HepG2 (cell line): Measurements from ENCODE around the gene KIF7. TPM values are rescaled to one million over a fixed set of nuclear protein-coding genes. Genes with fewer than 3 reads are reported as not detected.

Experiments used
- BHLHE40 ChIP-seq: IDR thresholded peaks from 2 replicates; pipeline ENCODE4 v1.6.1; 2011; ENCODE audit warnings: low read length, improper control_type of control experiment
- CREM ChIP-seq, 2 experiments: sonication (generic) in 1 of 2; formaldehyde crosslinking in 1 of 2; IDR thresholded peaks; 2 replicates each; pipeline versions ENCODE4 v1.4.0 to v1.6.1; 2016 to 2020; ENCODE audit warnings: antibody characterized with exemption in 1 of 2, mild to moderate bottlenecking in 1 of 2, missing genetic modification reagents in 1 of 2
- ZFP41 ChIP-seq: sonication (generic); formaldehyde crosslinking; IDR thresholded peaks from 2 replicates; pipeline ENCODE4 v1.4.0; 2020; ENCODE audit warnings: mild to moderate bottlenecking, missing genetic modification reagents, borderline replicate concordance
- ZNF451 ChIP-seq: sonication (generic); formaldehyde crosslinking; IDR thresholded peaks from 2 replicates; pipeline ENCODE4 v1.5.0; 2020; ENCODE audit warnings: mild to moderate bottlenecking, missing genetic modification reagents
- ZNF607 ChIP-seq: sonication (generic); formaldehyde crosslinking; IDR thresholded peaks from 2 replicates; pipeline ENCODE4 v1.5.1; 2020; ENCODE audit warnings: missing genetic modification reagents, mild to moderate bottlenecking, borderline replicate concordance
- ZNF724P ChIP-seq: sonication (generic); formaldehyde crosslinking; IDR thresholded peaks from 2 replicates; pipeline ENCODE4 v1.8.0; 2022; ENCODE audit warnings: missing genetic modification reagents, borderline replicate concordance
- polyA plus RNA-seq, 8 experiments: library from polyadenylated mRNA; depleted of rRNA in 3 of 8; stranded (reverse) in 7 of 8; unstranded in 1 of 8; fragments of >200 nt; fragmentation: Illumina TruSeq in 4 of 8; extraction: Trizol in 4 of 8; gene quantifications; 2 replicates each; pipeline versions ENCODE4 v1.2.1 to v1.2.3, GENCODE V29; 2011 to 2016; ENCODE audit warnings: low read depth in 4 of 8, missing spikeins in 1 of 8, mixed read lengths in 1 of 8; ENCODE audit not compliant: insufficient read depth in 1 of 8
- total RNA-seq, 5 experiments: library from RNA; depleted of rRNA; stranded (reverse); fragments of >200 nt; fragmentation: Illumina TruSeq; extraction: Trizol; gene quantifications; 2 replicates each; pipeline ENCODE4 v1.2.3, GENCODE V29; 2016; ENCODE audit warnings: low read depth in 1 of 5
- TF ChIP-seq, protein P1 (sequence below), 2 experiments: sonication (generic) in 1 of 2; formaldehyde crosslinking in 1 of 2; IDR thresholded peaks; 2 replicates each; pipeline versions ENCODE4 v1.4.0 to v1.6.1; 2016 to 2020; ENCODE audit warnings: borderline replicate concordance in 1 of 2, low read depth in 1 of 2, mild to moderate bottlenecking in 1 of 2, missing genetic modification reagents in 1 of 2
- TF ChIP-seq, protein P2 (sequence below), 2 experiments: sonication (generic) in 1 of 2; formaldehyde crosslinking in 1 of 2; IDR thresholded peaks; 2 replicates each; pipeline versions ENCODE4 v1.6.1 to v1.9.0; 2014 to 2022; ENCODE audit warnings: antibody characterized with exemption in 1 of 2, borderline replicate concordance in 1 of 2, inconsistent platforms in 1 of 2, low read depth in 1 of 2, missing genetic modification reagents in 1 of 2
- TF ChIP-seq, protein P3 (sequence below): sonication (generic); formaldehyde crosslinking; IDR thresholded peaks from 2 replicates; pipeline ENCODE4 v1.4.0; 2020; ENCODE audit warnings: missing genetic modification reagents
- TF ChIP-seq, protein P4 (sequence below): sonication (generic); formaldehyde crosslinking; IDR thresholded peaks from 2 replicates; pipeline ENCODE4 v1.4.0; 2020; ENCODE audit warnings: missing genetic modification reagents
- TF ChIP-seq, protein P5 (sequence below): sonication (generic); formaldehyde crosslinking; IDR thresholded peaks from 2 replicates; pipeline ENCODE4 v1.4.0; 2020; ENCODE audit warnings: missing genetic modification reagents, low read depth, mild to moderate bottlenecking, borderline replicate concordance

The KIF7 gene
- total and polyA plus RNA-seq, 2 of the 13 experiments (the other 11 are each of a cell fraction or from before 2014, with no cell fraction given): 1.5 to 6.2 TPM

DNA sequence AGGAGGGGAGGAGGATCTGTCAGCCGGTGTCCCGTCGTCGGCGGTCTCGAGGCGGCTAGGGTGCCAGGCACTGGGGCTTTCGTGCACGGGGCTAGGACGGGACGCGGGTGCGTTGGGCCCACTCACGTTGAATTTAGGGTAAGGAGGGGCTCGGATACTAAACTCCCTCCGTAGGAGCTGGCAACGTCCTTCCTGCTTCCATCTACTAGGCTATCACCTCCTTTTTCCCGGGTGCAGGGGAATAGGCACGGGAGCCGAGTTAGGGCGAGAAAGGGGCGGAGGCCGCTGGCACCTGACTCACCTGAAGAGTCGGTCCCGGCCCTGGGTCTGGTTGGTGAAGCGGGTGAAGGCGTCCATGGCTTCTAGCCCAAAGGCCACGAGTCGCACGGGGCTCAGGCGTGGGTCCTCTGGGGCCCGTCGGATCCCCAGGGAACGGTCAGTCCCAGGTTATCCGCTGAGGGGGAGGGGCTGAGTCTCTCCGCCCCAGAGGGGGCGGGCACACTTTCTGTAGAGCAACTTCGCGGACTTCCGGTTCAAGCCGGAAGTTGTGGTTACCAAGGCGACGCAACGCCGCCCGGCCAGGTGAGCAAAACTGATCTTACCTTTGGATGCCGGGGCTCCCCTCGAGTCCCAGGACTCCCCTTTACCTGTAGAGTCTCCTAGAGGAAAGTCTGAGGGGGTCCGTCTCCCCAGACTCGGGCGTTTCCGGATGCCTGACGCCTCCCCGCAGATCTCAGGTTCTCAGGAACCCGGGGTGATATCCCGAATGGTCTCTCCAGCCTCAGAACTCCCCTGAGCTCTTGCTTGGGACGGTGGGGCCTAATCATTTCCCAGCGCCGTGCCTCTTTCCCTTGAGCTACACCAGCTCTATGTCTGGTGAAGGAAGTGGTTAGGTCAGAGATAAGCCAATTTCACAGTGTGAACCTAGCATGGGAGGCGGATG lies 35.3 kb upstream of the KIF7 start, which contains the start of the genes PEX11A and WDR93 (continued):
- TF ChIP-seq, protein P1, sequence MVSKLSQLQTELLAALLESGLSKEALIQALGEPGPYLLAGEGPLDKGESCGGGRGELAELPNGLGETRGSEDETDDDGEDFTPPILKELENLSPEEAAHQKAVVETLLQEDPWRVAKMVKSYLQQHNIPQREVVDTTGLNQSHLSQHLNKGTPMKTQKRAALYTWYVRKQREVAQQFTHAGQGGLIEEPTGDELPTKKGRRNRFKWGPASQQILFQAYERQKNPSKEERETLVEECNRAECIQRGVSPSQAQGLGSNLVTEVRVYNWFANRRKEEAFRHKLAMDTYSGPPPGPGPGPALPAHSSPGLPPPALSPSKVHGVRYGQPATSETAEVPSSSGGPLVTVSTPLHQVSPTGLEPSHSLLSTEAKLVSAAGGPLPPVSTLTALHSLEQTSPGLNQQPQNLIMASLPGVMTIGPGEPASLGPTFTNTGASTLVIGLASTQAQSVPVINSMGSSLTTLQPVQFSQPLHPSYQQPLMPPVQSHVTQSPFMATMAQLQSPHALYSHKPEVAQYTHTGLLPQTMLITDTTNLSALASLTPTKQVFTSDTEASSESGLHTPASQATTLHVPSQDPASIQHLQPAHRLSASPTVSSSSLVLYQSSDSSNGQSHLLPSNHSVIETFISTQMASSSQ (IDR thresholded peaks at IDR 0.05; ENCODE audit: low read depth): no peak
- TF ChIP-seq, protein P1 (CRISPR knock-in tag; IDR thresholded peaks at IDR 0.05; ENCODE audit: borderline replicate concordance): 0 out of 2 replicates have a peak, but pooled peaks have one; percentile 20
- TF ChIP-seq, protein P2, sequence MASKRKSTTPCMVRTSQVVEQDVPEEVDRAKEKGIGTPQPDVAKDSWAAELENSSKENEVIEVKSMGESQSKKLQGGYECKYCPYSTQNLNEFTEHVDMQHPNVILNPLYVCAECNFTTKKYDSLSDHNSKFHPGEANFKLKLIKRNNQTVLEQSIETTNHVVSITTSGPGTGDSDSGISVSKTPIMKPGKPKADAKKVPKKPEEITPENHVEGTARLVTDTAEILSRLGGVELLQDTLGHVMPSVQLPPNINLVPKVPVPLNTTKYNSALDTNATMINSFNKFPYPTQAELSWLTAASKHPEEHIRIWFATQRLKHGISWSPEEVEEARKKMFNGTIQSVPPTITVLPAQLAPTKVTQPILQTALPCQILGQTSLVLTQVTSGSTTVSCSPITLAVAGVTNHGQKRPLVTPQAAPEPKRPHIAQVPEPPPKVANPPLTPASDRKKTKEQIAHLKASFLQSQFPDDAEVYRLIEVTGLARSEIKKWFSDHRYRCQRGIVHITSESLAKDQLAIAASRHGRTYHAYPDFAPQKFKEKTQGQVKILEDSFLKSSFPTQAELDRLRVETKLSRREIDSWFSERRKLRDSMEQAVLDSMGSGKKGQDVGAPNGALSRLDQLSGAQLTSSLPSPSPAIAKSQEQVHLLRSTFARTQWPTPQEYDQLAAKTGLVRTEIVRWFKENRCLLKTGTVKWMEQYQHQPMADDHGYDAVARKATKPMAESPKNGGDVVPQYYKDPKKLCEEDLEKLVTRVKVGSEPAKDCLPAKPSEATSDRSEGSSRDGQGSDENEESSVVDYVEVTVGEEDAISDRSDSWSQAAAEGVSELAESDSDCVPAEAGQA (IDR thresholded peaks at IDR 0.05; ENCODE audit: low read depth): 0 out of 2 replicates have a peak, but pooled peaks have one; percentile 18
- TF ChIP-seq, protein P2 (CRISPR knock-in tag; IDR thresholded peaks at IDR 0.05; ENCODE audit: borderline replicate concordance): no peak
- TF ChIP-seq CREM (IDR thresholded peaks at IDR 0.05) (peak; percentile 11; the same call in 1 of the 2 replicates), CREM (CRISPR knock-in tag; IDR thresholded peaks at IDR 0.05) (no peak), ZNF451 (CRISPR knock-in tag) (no peak), ZNF607 (CRISPR knock-in tag) (0 out of 2 replicates have a peak, but pooled peaks have one; percentile 24), ZNF724P (CRISPR knock-in tag) (peak; percentile 58; the same call in 1 of the 2 replicates), BHLHE40 (peak; percentile 45; the same call in 1 of the 2 replicates), ZFP41 (CRISPR knock-in tag) (no peak)
- TF ChIP-seq, protein P3, sequence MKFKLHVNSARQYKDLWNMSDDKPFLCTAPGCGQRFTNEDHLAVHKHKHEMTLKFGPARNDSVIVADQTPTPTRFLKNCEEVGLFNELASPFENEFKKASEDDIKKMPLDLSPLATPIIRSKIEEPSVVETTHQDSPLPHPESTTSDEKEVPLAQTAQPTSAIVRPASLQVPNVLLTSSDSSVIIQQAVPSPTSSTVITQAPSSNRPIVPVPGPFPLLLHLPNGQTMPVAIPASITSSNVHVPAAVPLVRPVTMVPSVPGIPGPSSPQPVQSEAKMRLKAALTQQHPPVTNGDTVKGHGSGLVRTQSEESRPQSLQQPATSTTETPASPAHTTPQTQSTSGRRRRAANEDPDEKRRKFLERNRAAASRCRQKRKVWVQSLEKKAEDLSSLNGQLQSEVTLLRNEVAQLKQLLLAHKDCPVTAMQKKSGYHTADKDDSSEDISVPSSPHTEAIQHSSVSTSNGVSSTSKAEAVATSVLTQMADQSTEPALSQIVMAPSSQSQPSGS (CRISPR knock-in tag): no peak
- TF ChIP-seq, protein P4, sequence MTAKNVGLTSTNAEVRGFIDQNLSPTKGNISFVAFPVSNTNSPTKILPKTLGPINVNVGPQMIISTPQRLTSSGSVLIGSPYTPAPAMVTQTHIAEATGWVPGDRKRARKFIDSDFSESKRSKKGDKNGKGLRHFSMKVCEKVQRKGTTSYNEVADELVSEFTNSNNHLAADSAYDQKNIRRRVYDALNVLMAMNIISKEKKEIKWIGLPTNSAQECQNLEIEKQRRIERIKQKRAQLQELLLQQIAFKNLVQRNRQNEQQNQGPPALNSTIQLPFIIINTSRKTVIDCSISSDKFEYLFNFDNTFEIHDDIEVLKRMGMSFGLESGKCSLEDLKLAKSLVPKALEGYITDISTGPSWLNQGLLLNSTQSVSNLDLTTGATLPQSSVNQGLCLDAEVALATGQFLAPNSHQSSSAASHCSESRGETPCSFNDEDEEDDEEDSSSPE (CRISPR knock-in tag): no peak
- TF ChIP-seq, protein P5, sequence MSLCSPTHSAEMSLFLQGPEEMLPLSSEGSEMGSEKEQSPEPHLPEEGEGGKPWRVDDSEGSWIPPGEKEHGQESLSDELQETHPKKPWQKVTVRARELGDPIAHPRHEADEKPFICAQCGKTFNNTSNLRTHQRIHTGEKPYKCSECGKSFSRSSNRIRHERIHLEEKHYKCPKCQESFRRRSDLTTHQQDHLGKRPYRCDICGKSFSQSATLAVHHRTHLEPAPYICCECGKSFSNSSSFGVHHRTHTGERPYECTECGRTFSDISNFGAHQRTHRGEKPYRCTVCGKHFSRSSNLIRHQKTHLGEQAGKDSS (CRISPR knock-in tag): peak; percentile 81; the same call in 1 of the 2 replicates
